Measurements from ENCODE around the gene PI4K2A.
"Not testable (repeated sequence)": the region's sequence is repeated elsewhere in the genome, so short reads cannot be mapped to it uniquely, and the experiment has no call there.

Gene PI4K2A

DNA sequence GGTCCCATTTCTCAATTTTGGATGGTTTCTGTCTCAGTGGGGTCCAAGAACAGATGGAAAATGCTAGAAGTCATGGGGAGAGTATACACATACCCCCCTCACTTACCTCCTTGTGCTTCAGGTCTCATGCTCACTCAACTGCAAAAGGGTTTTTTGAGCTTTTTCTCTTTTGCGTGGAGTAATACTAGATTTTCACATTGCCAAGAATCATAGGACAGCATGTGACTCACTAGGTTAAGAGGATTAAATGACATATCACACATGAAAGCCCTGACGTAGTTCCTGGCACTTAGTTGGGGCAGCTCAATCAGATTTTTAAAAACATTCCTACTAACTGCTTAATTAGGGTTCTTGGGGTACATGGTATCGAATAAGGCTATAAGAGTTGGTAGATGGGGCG, 4.5 kb downstream of the PI4K2A start:
- peaks cover 23% of the 10 kb centered on the region for H3K36me3 Mint-ChIP-seq
- no peak for DNase-seq (ENCODE audit: low spot score in 2 of 2)
- no peak overlapping the region for H3K4me3 Mint-ChIP-seq
- no peak for ATAC-seq
- peaks cover 43% of the 10 kb centered on the region for H3K4me1 Mint-ChIP-seq
- H3K9me3 Mint-ChIP-seq, result no peaks in the 10 kb centered on the region
- no peak overlapping the region for H3K27ac Mint-ChIP-seq

DNA sequence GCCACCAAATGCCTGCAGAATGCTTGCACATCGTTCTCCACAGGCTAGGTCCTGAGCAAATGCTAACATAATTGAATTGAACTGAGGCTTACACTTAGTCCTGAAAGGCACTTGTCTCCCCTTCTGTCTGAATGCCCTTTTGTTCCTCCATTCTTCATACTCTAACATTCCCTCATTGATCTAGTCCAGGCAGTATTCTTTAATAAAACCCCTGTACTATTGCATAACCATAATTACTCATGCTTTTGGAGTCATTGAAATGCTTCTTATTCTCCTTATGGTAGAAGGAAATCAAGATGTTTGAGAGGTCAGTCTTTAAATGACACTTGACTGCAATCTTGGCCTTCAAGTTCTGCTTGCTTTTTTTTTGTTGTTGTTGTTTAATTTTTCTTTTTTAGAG, 7.1 kb downstream of the PI4K2A start:
- Mint-ChIP-seq H3K4me3 (no peak overlapping the region), H3K36me3 (peaks cover 29% of the 10 kb centered on the region), H3K27ac (peak overlapping the region; percentile 92), H3K9me3 (no peaks in the 10 kb centered on the region), H3K4me1 (peaks cover 26% of the 10 kb centered on the region)
- DNase-seq (ENCODE audit: low spot score in 2 of 2), result no peak
- no peak for ATAC-seq

DNA sequence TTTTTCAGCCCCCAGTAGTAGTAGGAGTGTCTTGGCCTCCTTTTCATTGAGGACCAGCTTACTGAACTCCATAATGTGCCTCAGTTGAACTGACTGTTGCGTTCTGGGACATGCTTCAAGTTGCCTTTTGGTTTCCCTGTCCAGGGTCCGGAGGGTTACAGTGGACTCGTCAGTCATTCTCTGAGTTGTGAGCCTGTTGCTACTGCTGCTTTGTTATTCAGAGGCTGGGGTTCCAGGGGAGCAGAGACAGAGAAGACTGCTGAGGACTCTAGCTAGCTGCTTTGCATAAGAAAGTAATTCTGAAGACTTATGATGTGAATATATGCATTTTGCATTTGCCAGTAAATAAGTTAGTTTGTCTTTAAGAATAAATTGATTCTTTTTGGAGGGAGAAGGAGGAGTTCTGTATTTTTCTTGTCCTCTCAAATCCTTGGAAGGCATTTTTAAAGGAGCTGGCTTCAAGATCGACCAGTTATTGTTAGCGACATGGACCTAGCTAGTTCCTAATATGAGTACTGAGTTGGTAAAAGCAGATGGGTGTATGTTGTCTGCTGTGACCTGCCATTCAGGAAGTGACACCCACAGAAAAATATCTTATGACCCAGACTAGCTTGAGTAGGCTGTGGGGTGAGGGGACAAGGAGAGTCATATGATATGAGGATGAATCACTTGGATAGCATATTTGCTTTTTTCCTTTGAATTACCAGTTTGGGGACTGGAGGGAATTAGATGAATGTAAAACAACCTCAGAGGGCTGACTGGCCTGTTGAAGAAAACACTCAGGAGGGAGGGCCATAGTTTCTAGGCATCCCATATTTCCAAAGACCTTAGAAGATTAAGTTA, 8.3 kb downstream of the PI4K2A start:
- no peaks in the 10 kb centered on the region for H3K9me3 Mint-ChIP-seq
- peaks cover 41% of the 10 kb centered on the region for H3K36me3 Mint-ChIP-seq
- peak; percentile 8 to 66 for DNase-seq (ENCODE audit: low spot score in 2 of 2)
- peak; percentile 100 for ATAC-seq
- H3K27ac Mint-ChIP-seq, result peak overlapping the region; percentile 92
- H3K4me3 Mint-ChIP-seq, result peak overlapping the region; percentile 52
- H3K4me1 Mint-ChIP-seq, result peaks cover 23% of the 10 kb centered on the region

DNA sequence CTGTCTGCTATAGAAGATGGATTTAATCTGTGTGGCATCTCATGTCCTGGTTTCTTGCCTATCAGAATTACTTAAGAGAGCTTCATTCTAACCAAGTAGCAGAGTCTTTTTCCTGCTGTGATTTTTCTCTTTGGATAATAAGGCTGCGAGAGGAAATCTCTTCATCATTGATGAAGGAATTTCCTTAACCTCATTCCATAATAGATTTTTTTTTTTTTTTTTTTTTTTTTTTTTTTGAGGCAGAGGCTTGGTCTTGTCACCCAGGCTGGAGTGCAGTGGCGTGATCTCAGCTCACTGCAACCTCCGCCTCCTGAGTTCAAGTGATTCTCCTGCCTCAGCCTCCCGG, 8.9 kb downstream of the PI4K2A start:
- Mint-ChIP-seq H3K4me1 (peaks cover 23% of the 10 kb centered on the region), H3K36me3 (peaks cover 47% of the 10 kb centered on the region), H3K4me3 (peak overlapping the region; percentile 52), H3K27ac (peak overlapping the region; percentile 92)
- not testable (repeated sequence) for H3K9me3 Mint-ChIP-seq; DNase-seq (ENCODE audit: low spot score in 2 of 2); ATAC-seq

GRCh38 chr10:97650726-97651125, 10.3 kb downstream of the PI4K2A start:
- Mint-ChIP-seq H3K36me3 (peaks cover 49% of the 10 kb centered on the region), H3K4me3 (no peak overlapping the region), H3K27ac (no peak overlapping the region), H3K9me3 (no peaks in the 10 kb centered on the region), H3K4me1 (peaks cover 23% of the 10 kb centered on the region)
- no peak for ATAC-seq
- DNase-seq (ENCODE audit: low spot score in 2 of 2), result no peak

DNA sequence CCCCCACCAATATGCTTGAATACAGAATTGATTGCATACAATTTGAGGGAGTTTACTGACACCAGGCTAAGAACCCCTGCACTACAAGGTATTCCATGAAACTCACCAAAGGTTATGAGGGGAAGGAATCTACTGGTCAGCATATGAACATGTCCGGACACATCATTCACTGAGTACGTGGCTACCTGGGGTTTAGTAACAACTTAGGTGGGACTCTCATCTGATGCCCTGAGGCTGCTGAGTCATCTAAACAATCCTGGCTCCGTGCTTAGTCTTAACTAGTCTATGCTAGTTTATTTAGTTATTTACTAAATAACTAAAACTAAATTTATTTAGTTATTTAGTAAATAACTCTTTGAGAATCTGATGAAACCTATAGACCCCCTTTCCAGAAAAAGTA, 11.3 kb downstream of the PI4K2A start:
- H3K36me3 Mint-ChIP-seq, result peaks cover 60% of the 10 kb centered on the region
- ATAC-seq (no peak), DNase-seq (ENCODE audit: low spot score in 2 of 2) (no peak)
- H3K4me1 Mint-ChIP-seq, result peaks cover 23% of the 10 kb centered on the region
- no peaks in the 10 kb centered on the region for H3K9me3 Mint-ChIP-seq
- H3K4me3 Mint-ChIP-seq, result no peak overlapping the region
- no peak overlapping the region for H3K27ac Mint-ChIP-seq

DNA sequence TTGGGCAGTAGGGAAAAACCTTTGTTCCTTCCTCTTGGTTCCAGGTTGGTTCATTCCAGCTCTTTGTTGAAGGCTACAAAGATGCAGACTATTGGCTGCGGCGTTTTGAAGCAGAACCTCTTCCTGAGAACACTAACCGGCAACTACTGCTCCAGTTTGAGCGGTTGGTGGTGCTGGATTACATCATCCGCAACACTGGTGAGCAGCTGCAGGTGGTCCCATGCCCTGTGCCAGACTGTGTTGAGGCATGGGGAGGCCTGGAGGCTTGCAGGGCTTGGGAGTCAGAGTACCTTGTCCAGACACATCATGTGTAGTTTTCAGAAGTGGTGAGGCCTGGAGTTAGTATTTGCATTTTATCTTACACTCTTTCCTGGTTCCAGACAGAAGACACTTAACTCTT, 16.3 kb downstream of the PI4K2A start:
- Mint-ChIP-seq H3K9me3 (no peaks in the 10 kb centered on the region), H3K27ac (peak overlapping the region; percentile 65), H3K4me1 (peaks cover 5% of the 10 kb centered on the region), H3K36me3 (peaks cover 99% of the 10 kb centered on the region), H3K4me3 (no peak overlapping the region)
- DNase-seq (ENCODE audit: low spot score in 2 of 2) (no peak), ATAC-seq (no peak)

DNA sequence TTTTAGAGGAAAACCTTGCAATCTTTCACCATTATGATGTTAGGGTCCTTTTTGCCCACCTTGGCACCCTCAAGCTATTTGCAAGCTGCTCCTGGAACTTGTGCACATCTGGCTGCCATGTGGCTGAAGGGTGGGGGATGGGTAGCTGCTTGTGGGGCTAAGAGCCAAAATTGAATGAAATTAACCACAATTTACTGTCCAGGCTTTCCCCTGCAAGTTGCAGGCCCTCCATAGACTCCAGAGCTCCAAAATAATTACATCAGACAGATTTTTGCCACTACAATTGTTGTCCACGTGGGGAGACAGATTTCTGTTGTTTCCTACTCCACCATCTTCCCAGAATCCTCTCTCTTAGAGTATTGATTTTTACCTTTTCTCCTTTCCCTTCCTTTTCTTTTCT, 19.1 kb downstream of the PI4K2A start:
- Mint-ChIP-seq H3K27ac (no peak overlapping the region), H3K4me1 (no peaks in the 10 kb centered on the region), H3K36me3 (peaks cover 98% of the 10 kb centered on the region), H3K4me3 (no peak overlapping the region), H3K9me3 (no peaks in the 10 kb centered on the region)
- no peak for ATAC-seq
- no peak for DNase-seq (ENCODE audit: low spot score in 2 of 2)

DNA sequence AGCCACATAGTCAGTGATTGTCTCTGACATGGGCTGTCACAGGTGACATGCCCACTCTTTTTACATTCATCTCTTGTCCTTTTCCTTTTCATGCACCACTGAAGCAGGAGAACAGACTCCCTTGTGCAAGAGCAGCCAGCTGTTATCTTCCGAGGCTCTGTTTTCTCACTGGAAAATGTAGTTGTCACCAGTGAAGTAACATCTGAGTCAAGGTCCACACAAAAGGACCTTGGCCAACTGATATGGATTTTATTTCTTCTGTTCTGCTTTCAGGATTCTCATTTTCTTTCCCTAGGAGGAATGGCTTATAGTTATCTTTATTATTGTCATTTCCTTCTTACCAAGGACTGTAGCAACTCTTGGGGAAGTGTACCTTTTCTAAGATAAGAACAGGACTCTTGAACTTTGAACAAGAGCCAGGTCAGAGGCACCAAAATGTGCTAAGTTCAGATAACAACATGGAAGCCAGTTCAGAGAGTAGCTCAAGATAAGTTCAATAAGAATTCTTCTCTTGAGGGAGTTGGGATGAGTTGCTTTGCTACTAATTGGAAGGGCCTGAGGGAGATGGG, 23.9 kb downstream of the PI4K2A start:
- Mint-ChIP-seq H3K27ac (no peak overlapping the region), H3K9me3 (no peaks in the 10 kb centered on the region), H3K36me3 (peaks cover 81% of the 10 kb centered on the region), H3K4me3 (no peak overlapping the region), H3K4me1 (no peaks in the 10 kb centered on the region)
- DNase-seq (ENCODE audit: low spot score in 2 of 2) (no peak), ATAC-seq (no peak)

DNA sequence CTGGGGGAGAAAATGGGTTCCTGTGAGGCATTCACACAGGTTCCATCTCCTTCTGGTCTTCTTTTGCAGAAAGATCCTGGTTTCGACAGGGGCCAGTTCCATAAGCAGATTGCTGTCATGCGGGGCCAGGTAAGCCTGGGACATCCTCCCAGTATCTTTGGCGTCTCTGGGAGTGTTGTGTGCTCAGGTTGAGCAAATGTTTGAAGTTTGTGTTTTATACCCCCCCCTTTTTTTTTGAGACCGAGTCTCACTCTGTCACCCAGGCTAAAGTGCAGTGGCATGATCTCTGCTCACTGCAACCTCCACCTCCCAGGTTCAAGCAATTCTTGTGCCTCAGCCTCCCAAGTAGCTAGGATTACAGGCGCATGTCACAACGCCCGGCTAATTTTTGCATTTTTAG, 26.5 kb downstream of the PI4K2A start:
- Mint-ChIP-seq H3K27ac (no peak overlapping the region), H3K4me3 (no peak overlapping the region)

GRCh38 chr10:97667463-97667862, 27.0 kb downstream of the PI4K2A start:
- DNase-seq (ENCODE audit: low spot score in 2 of 2), result no peak
- no peak overlapping the region for H3K4me3 Mint-ChIP-seq
- H3K27ac Mint-ChIP-seq, result no peak overlapping the region
- H3K36me3 Mint-ChIP-seq, result peaks cover 76% of the 10 kb centered on the region
- ATAC-seq, result no peak
- H3K9me3 Mint-ChIP-seq, result no peaks in the 10 kb centered on the region
- no peaks in the 10 kb centered on the region for H3K4me1 Mint-ChIP-seq

More for the DNA sequence above, 26.5 kb downstream of the PI4K2A start:
- Mint-ChIP-seq H3K9me3 (no peaks in the 10 kb centered on the region), H3K4me1 (no peaks in the 10 kb centered on the region), H3K36me3 (peaks cover 76% of the 10 kb centered on the region)
- DNase-seq (ENCODE audit: low spot score in 2 of 2) (no peak), ATAC-seq (no peak)

DNA sequence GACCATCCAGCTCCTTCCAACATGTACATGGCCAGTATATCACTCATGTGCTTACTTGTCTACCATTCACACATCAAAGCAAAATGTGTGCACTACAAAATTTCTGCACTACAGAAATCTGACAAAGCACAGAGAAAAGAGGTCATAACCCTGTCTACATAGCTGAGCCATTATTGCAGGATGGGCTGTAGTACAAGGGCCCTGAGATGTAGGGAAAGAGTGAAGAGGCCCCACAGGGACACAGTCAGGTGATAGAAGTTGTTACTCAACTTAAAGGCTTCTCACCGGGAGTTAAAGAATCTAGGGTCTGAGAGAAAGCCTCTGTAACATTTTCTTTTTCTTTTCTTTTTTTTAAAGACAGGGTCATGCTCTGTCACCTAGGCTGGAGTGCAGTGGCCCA, 29.1 kb downstream of the PI4K2A start:
- no peak overlapping the region for H3K4me3 Mint-ChIP-seq
- peak overlapping the region; percentile 5 for H3K27ac Mint-ChIP-seq
- H3K36me3 Mint-ChIP-seq, result peaks cover 78% of the 10 kb centered on the region

GRCh38 chr10:97673736-97674525, 33.5 kb downstream of the PI4K2A start:
- peaks cover 65% of the 10 kb centered on the region for H3K36me3 Mint-ChIP-seq
- DNase-seq (ENCODE audit: low spot score in 2 of 2) (no peak), ATAC-seq (peak; percentile 50)
- no peaks in the 10 kb centered on the region for H3K4me1 Mint-ChIP-seq
- H3K4me3 Mint-ChIP-seq, result no peak overlapping the region
- no peak overlapping the region for H3K27ac Mint-ChIP-seq
- H3K9me3 Mint-ChIP-seq, result no peaks in the 10 kb centered on the region

More for the DNA sequence above, 29.1 kb downstream of the PI4K2A start:
- ATAC-seq, result no peak
- DNase-seq (ENCODE audit: low spot score in 2 of 2), result no peak
- no peaks in the 10 kb centered on the region for H3K9me3 Mint-ChIP-seq
- H3K4me1 Mint-ChIP-seq, result no peaks in the 10 kb centered on the region

- Mint-ChIP-seq H3K36me3 (peaks cover 62% of the 10 kb centered on the region), H3K4me1 (no peaks in the 10 kb centered on the region), H3K4me3 (no peak overlapping the region), H3K9me3 (no peaks in the 10 kb centered on the region), H3K27ac (no peak overlapping the region)
- DNase-seq (ENCODE audit: low spot score in 2 of 2) (no peak), ATAC-seq (no peak)
These were observed 34.8 kb downstream of the PI4K2A start for GRCh38 chr10:97675222-97675621.

DNA sequence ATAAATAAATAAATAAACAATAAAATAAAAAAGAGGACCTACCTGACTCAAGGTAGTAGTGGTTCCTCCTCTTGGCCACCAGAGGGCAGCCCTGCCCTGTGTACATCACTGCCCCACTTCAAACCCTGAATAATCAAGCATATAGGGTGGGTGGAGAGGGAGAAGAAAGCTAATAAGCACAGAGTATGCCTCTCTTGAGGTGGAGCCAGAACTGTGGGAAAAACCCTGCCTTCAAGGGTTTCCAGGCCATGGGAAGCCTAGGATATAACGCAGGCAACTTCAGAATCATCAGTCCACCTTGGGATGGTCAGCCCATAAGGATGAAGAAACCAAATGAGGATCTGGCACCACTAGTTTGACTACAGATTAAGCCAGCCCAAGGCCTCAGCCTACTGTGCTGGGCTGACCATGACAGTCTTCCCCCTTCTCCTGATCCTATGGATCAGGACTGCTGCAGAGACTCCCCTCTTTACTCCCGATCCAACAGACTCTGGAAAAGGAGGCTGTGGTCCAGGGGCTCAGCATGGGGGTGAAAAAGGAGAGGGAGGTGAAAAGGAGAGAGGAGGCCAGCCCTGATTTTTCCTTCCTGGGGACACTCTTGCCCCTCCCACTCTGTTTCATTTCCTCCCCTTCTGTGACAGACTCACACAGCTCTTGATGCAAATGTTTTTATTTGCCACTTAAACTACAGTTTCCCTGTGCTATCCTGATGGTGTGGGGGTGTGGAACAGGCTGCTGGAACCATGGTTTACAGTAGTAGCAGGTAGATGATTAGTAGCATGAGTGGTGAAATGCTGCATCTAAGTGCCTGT, 36.5 kb downstream of the PI4K2A start:
- Mint-ChIP-seq H3K4me3 (no peak overlapping the region), H3K9me3 (no peaks in the 10 kb centered on the region), H3K4me1 (no peaks in the 10 kb centered on the region), H3K36me3 (peaks cover 45% of the 10 kb centered on the region), H3K27ac (peak overlapping the region; percentile 48)
- ATAC-seq (peak; percentile 78), DNase-seq (ENCODE audit: low spot score in 2 of 2) (peak in 1 of 2 donors; percentile 59)
